BLaER1 (cell line): ENCODE measurements around the gene ABCC12.

ENCODE experiments used
- H3K27ac ChIP-seq: shearing (Covaris generic); formaldehyde crosslinking; 2 replicates; pipeline ENCODE4 v1.8.1; 2022
- H3K27me3 ChIP-seq: shearing (Covaris generic); formaldehyde crosslinking; 2 replicates; pipeline ENCODE4 v1.8.1; 2022
- H3K36me3 ChIP-seq: shearing (Covaris generic); formaldehyde crosslinking; 2 replicates; pipeline ENCODE4 v1.8.1; 2022
- H3K4me1 ChIP-seq: shearing (Covaris generic); formaldehyde crosslinking; 2 replicates; pipeline ENCODE4 v1.8.1; 2022
- H3K4me2 ChIP-seq: shearing (Covaris generic); formaldehyde crosslinking; 2 replicates; pipeline ENCODE4 v1.8.1; 2022
- H3K4me3 ChIP-seq: shearing (Covaris generic); formaldehyde crosslinking; 2 replicates; pipeline ENCODE4 v1.8.1; 2022
- H3K9ac ChIP-seq: shearing (Covaris generic); formaldehyde crosslinking; 2 replicates; pipeline ENCODE4 v1.8.1; 2022
- H3K9me3 ChIP-seq: shearing (Covaris generic); formaldehyde crosslinking; 2 replicates; pipeline ENCODE4 v1.8.1; 2022
- H4K20me1 ChIP-seq: shearing (Covaris generic); formaldehyde crosslinking; 2 replicates; pipeline ENCODE4 v1.8.1; 2022
- Cebpa-rat ChIP-seq: shearing (Covaris generic); IDR thresholded peaks from 2 replicates; pipeline ENCODE4 v1.8.1; 2022

The ABCC12 gene

GRCh38 chr16:48152226-48152625, 3.6 kb downstream of the ABCC12 start:
- H3K27me3 ChIP-seq: no peaks in the 10 kb centered on the region
- no peak overlapping the region for H3K27ac ChIP-seq
- H3K4me1 ChIP-seq: peaks cover 9% of the 10 kb centered on the region
- H3K4me3 ChIP-seq: no peak overlapping the region
- no peaks in the 10 kb centered on the region for H4K20me1 ChIP-seq
- peaks cover 19% of the 10 kb centered on the region for H3K9me3 ChIP-seq
- no peaks in the 10 kb centered on the region for H3K36me3 ChIP-seq
- H3K4me2 ChIP-seq: no peak overlapping the region
- TF ChIP-seq Cebpa-rat: no peak
- H3K9ac ChIP-seq: no peak overlapping the region

- no peak overlapping the region for H3K4me2 ChIP-seq
- no peak overlapping the region for H3K9ac ChIP-seq
- H3K27me3 ChIP-seq: no peaks in the 10 kb centered on the region
- no peaks in the 10 kb centered on the region for H3K36me3 ChIP-seq
- peaks cover 9% of the 10 kb centered on the region for H3K4me1 ChIP-seq
- H4K20me1 ChIP-seq: no peaks in the 10 kb centered on the region
- peaks cover 19% of the 10 kb centered on the region for H3K9me3 ChIP-seq
- no peak for TF ChIP-seq Cebpa-rat
- H3K4me3 ChIP-seq: no peak overlapping the region
- H3K27ac ChIP-seq: no peak overlapping the region
Measured at GRCh38 chr16:48150707-48151106, 5.1 kb downstream of the ABCC12 start.

GRCh38 chr16:48146710-48147109, 9.1 kb downstream of the ABCC12 start:
- no peak overlapping the region for H3K9ac ChIP-seq
- no peak overlapping the region for H3K4me2 ChIP-seq
- H3K27me3 ChIP-seq: no peaks in the 10 kb centered on the region
- no peaks in the 10 kb centered on the region for H3K4me1 ChIP-seq
- peaks cover 27% of the 10 kb centered on the region for H3K9me3 ChIP-seq
- H4K20me1 ChIP-seq: no peaks in the 10 kb centered on the region
- H3K27ac ChIP-seq: no peak overlapping the region
- no peaks in the 10 kb centered on the region for H3K36me3 ChIP-seq
- H3K4me3 ChIP-seq: no peak overlapping the region
- no peak for TF ChIP-seq Cebpa-rat

- Histone ChIP-seq H3K27ac (no peak overlapping the region), H3K36me3 (no peaks in the 10 kb centered on the region), H3K27me3 (no peaks in the 10 kb centered on the region), H3K9ac (no peak overlapping the region), H3K4me2 (no peak overlapping the region), H4K20me1 (no peaks in the 10 kb centered on the region), H3K4me1 (no peaks in the 10 kb centered on the region), H3K4me3 (no peak overlapping the region), H3K9me3 (peaks cover 27% of the 10 kb centered on the region)
- no peak for TF ChIP-seq Cebpa-rat
Measured at GRCh38 chr16:48146131-48146530, 9.7 kb downstream of the ABCC12 start.

GRCh38 chr16:48143812-48144368, 11.9 kb downstream of the ABCC12 start:
- H3K9ac ChIP-seq: no peak overlapping the region
- H3K27ac ChIP-seq: no peak overlapping the region
- no peaks in the 10 kb centered on the region for H3K4me1 ChIP-seq
- TF ChIP-seq Cebpa-rat: no peak
- H3K4me2 ChIP-seq: no peak overlapping the region
- H4K20me1 ChIP-seq: no peaks in the 10 kb centered on the region
- H3K9me3 ChIP-seq: peaks cover 19% of the 10 kb centered on the region
- no peaks in the 10 kb centered on the region for H3K36me3 ChIP-seq
- H3K4me3 ChIP-seq: no peak overlapping the region
- no peaks in the 10 kb centered on the region for H3K27me3 ChIP-seq

GRCh38 chr16:48140821-48141220, 15.0 kb downstream of the ABCC12 start:
- Histone ChIP-seq H4K20me1 (no peaks in the 10 kb centered on the region), H3K27me3 (no peaks in the 10 kb centered on the region), H3K9me3 (peaks cover 7% of the 10 kb centered on the region; the same call in 1 of the 2 replicates), H3K36me3 (no peaks in the 10 kb centered on the region), H3K9ac (no peak overlapping the region), H3K4me2 (no peak overlapping the region), H3K4me1 (no peaks in the 10 kb centered on the region), H3K4me3 (no peak overlapping the region), H3K27ac (no peak overlapping the region)
- TF ChIP-seq Cebpa-rat: no peak

- Histone ChIP-seq H3K9me3 (peaks cover 7% of the 10 kb centered on the region; the same call in 1 of the 2 replicates), H3K27ac (no peak overlapping the region), H3K36me3 (no peaks in the 10 kb centered on the region), H4K20me1 (no peaks in the 10 kb centered on the region), H3K9ac (no peak overlapping the region), H3K4me2 (no peak overlapping the region), H3K4me1 (no peaks in the 10 kb centered on the region), H3K27me3 (no peaks in the 10 kb centered on the region), H3K4me3 (no peak overlapping the region)
- TF ChIP-seq Cebpa-rat: no peak
Measured at GRCh38 chr16:48139517-48139916, 16.3 kb downstream of the ABCC12 start.

- Histone ChIP-seq H3K4me3 (no peak overlapping the region), H3K36me3 (no peaks in the 10 kb centered on the region), H3K4me1 (no peaks in the 10 kb centered on the region), H3K27ac (no peak overlapping the region), H3K4me2 (no peak overlapping the region), H3K27me3 (no peaks in the 10 kb centered on the region), H3K9ac (no peak overlapping the region), H3K9me3 (0 out of 2 replicates have a peak, but pooled peaks cover 3% of the 10 kb centered on the region), H4K20me1 (no peaks in the 10 kb centered on the region)
- no peak for TF ChIP-seq Cebpa-rat
Measured at GRCh38 chr16:48138543-48138942, 17.2 kb downstream of the ABCC12 start.

- Histone ChIP-seq H3K36me3 (no peaks in the 10 kb centered on the region), H3K4me1 (no peaks in the 10 kb centered on the region), H4K20me1 (no peaks in the 10 kb centered on the region), H3K27me3 (no peaks in the 10 kb centered on the region), H3K9me3 (no peaks in the 10 kb centered on the region), H3K9ac (no peak overlapping the region), H3K4me3 (no peak overlapping the region), H3K27ac (no peak overlapping the region), H3K4me2 (no peak overlapping the region)
- no peak for TF ChIP-seq Cebpa-rat
Measured at GRCh38 chr16:48137822-48138221, 18.0 kb downstream of the ABCC12 start.

GRCh38 chr16:48136547-48137360, 19.0 kb downstream of the ABCC12 start:
- Histone ChIP-seq H3K36me3 (no peaks in the 10 kb centered on the region), H3K9ac (no peak overlapping the region), H3K4me3 (no peak overlapping the region), H3K4me1 (no peaks in the 10 kb centered on the region), H3K4me2 (no peak overlapping the region), H3K27me3 (no peaks in the 10 kb centered on the region), H3K9me3 (no peaks in the 10 kb centered on the region), H3K27ac (no peak overlapping the region), H4K20me1 (no peaks in the 10 kb centered on the region)
- no peak for TF ChIP-seq Cebpa-rat
